WTC11 (cell line): ENCODE data around the gene TM4SF1. TPM values are rescaled to one million over a fixed set of nuclear protein-coding genes. Genes with fewer than 3 reads are reported as not detected.
A peak's percentile ranks its signal among the peaks of the same experiment; 100 is the strongest.

Source experiments
- ATAC-seq: fragments of 200-7000 bp; cut with Tn5 transposase; 2 replicates; pipeline ENCODE4 v1.10.0; 2021; ENCODE audit warnings: mild to moderate bottlenecking, moderate library complexity
- CTCF ChIA-PET: fragments of 300-600 bp; sonication (Branson Sonifier 250); formaldehyde crosslinking; loops from one replicate; lab custom pipeline; 2021; ENCODE audit warnings: antibody characterized with exemption; lab: Charles Lee
- POLR2A ChIA-PET: fragments of 350-600 bp; sonication (Branson Sonifier 250); formaldehyde crosslinking; loops from one replicate; lab custom pipeline; 2021; ENCODE audit warnings: antibody characterized with exemption; lab: Charles Lee
- DNase-seq: peaks from one replicate; pipeline ENCODE4 v3.0.0; 2021; ENCODE audit warnings: low spot score
- H3K27ac Mint-ChIP-seq: 2 replicates; pipeline ENCODE4 v1.8.0; 2021; ENCODE audit warnings: mixed read lengths
- H3K27me3 Mint-ChIP-seq: 2 replicates; pipeline ENCODE4 v1.8.0; 2021; ENCODE audit warnings: low read depth, mild to moderate bottlenecking, moderate library complexity, mixed read lengths
- H3K36me3 Mint-ChIP-seq: 2 replicates; pipeline ENCODE4 v1.8.0; 2021; ENCODE audit warnings: mixed read lengths
- H3K4me1 Mint-ChIP-seq: 2 replicates; pipeline ENCODE4 v1.8.0; 2022; ENCODE audit warnings: mixed read lengths
- H3K4me3 Mint-ChIP-seq: 2 replicates; pipeline ENCODE4 v1.8.0; 2021; ENCODE audit warnings: mild to moderate bottlenecking, moderate library complexity, mixed read lengths
- H3K9me3 Mint-ChIP-seq: 2 replicates; pipeline ENCODE4 v1.8.0; 2021; ENCODE audit warnings: mixed read lengths
- CDX4 ChIP-seq: fragments of 250-450 bp; sonication (Bioruptor Pico); IDR thresholded peaks from 2 replicates; pipeline ENCODE4 v1.9.0; 2021; ENCODE audit warnings: moderate library complexity, mild to moderate bottlenecking, inconsistent platforms, borderline replicate concordance
- CTCF ChIP-seq: fragments of 200-600 bp; IDR thresholded peaks from 2 replicates; pipeline ENCODE4 v1.8.0; 2022; ENCODE audit warnings: antibody characterized with exemption
- HMGXB4 ChIP-seq: sonication (generic); formaldehyde crosslinking; IDR thresholded peaks from 2 replicates; pipeline ENCODE4 v1.8.1; 2023; ENCODE audit warnings: mild to moderate bottlenecking, moderate library complexity, missing genetic modification reagents
- MAX ChIP-seq: sonication (generic); formaldehyde crosslinking; IDR thresholded peaks from 2 replicates; pipeline ENCODE4 v1.8.0; 2022; ENCODE audit warnings: mild to moderate bottlenecking, missing genetic modification reagents
- MXD4 ChIP-seq: fragments of 250-450 bp; sonication (Bioruptor Pico); IDR thresholded peaks from 2 replicates; pipeline ENCODE4 v1.8.0; 2021; ENCODE audit warnings: mild to moderate bottlenecking, moderate library complexity, borderline replicate concordance
- NR3C1 ChIP-seq: sonication (generic); formaldehyde crosslinking; conservative IDR thresholded peaks from 2 replicates; pipeline ENCODE4 v1.8.1; 2023; ENCODE audit warnings: low read depth, mild to moderate bottlenecking, missing genetic modification reagents
- PRRX2 ChIP-seq: fragments of 250-450 bp; sonication (Bioruptor Pico); IDR thresholded peaks from 2 replicates; pipeline ENCODE4 v1.8.0; 2021; ENCODE audit warnings: mild to moderate bottlenecking
- STAT6 ChIP-seq: sonication (generic); formaldehyde crosslinking; conservative IDR thresholded peaks from 2 replicates; pipeline ENCODE4 v1.8.1; 2023; ENCODE audit warnings: mild to moderate bottlenecking, low read depth, missing genetic modification reagents, moderate library complexity
- TEAD4 ChIP-seq: sonication (generic); formaldehyde crosslinking; IDR thresholded peaks from 2 replicates; pipeline ENCODE4 v1.8.0; 2022; ENCODE audit warnings: mild to moderate bottlenecking, missing genetic modification reagents
- USF2 ChIP-seq: sonication (generic); formaldehyde crosslinking; IDR thresholded peaks from 2 replicates; pipeline ENCODE4 v1.8.1; 2023; ENCODE audit warnings: mild to moderate bottlenecking, missing genetic modification reagents, moderate library complexity
- ZBTB21 ChIP-seq: sonication (generic); formaldehyde crosslinking; IDR thresholded peaks from 2 replicates; pipeline ENCODE4 v1.8.1; 2023; ENCODE audit warnings: mild to moderate bottlenecking, missing genetic modification reagents, borderline replicate concordance
- ZNF232 ChIP-seq: sonication (generic); formaldehyde crosslinking; IDR thresholded peaks from 2 replicates; pipeline ENCODE4 v1.8.0; 2022; ENCODE audit warnings: mild to moderate bottlenecking, missing genetic modification reagents
- ZNF532 ChIP-seq: fragments of 250-450 bp; sonication (Bioruptor Pico); IDR thresholded peaks from 2 replicates; pipeline ENCODE4 v1.9.0; 2021; ENCODE audit warnings: mild to moderate bottlenecking, borderline replicate concordance
- ZNF671 ChIP-seq: fragments of 250-450 bp; sonication (Bioruptor Pico); IDR thresholded peaks from 2 replicates; pipeline ENCODE4 v1.8.0; 2021; ENCODE audit warnings: mild to moderate bottlenecking
- total RNA-seq: library from RNA; stranded (reverse); gene quantifications from 3 replicates; pipeline ENCODE4 v1.2.3, GENCODE V29; 2021

TM4SF1 gene
- total RNA-seq, 1 experiment from 2014 or later: 0.90 TPM

GRCh38 chr3:149352556-149352955, 24.9 kb downstream of the TM4SF1 start (continued):
- TF ChIP-seq MXD4: peak; percentile 55; the same call in 1 of the 2 replicates
- TF ChIP-seq STAT6: no peak
- peak; percentile 76 for TF ChIP-seq CTCF
- TF ChIP-seq MAX (CRISPR knock-in tag): peak; percentile 66
- peak; percentile 85; the same call in 1 of the 2 replicates for TF ChIP-seq ZNF532 (CRISPR knock-in tag)
- TF ChIP-seq PRRX2 (CRISPR knock-in tag): 0 out of 2 replicates have a peak, but pooled peaks have one; percentile 49

GRCh38 chr3:149343951-149344350, 33.5 kb downstream of the TM4SF1 start:
- ATAC-seq: no peak
- Mint-ChIP-seq H3K27ac (no peak overlapping the region), H3K4me1 (peaks cover 39% of the 10 kb centered on the region), H3K4me3 (no peak overlapping the region), H3K36me3 (no peaks in the 10 kb centered on the region), H3K27me3 (no peaks in the 10 kb centered on the region), H3K9me3 (peaks cover 6% of the 10 kb centered on the region)
- TF ChIP-seq ZBTB21 (CRISPR knock-in tag) (no peak), CTCF (peak; percentile 32; the same call in 1 of the 2 replicates), ZNF671 (CRISPR knock-in tag) (no peak), MXD4 (no peak), HMGXB4 (CRISPR knock-in tag) (no peak), USF2 (CRISPR knock-in tag) (peak; percentile 55), TEAD4 (CRISPR knock-in tag) (no peak), NR3C1 (CRISPR knock-in tag) (no peak), ZNF232 (CRISPR knock-in tag) (no peak), CDX4 (CRISPR knock-in tag) (no peak)
- POLR2A ChIA-PET: no interaction called here
- no peak for DNase-seq
- CTCF ChIA-PET: interaction anchor here (0.6 to 2.0 kb wide), 21 partner anchors 9 to 393 kb away, joined by 3 to 18 read pairs (median 3); partner anchors contain the start of genes TM4SF1 and TM4SF18
